HK-2 (cell line): Measurements from ENCODE around the gene TNS2.
A peak's percentile ranks its signal among the peaks of the same experiment; 100 is the strongest.

ENCODE experiments used
- DNase-seq: peaks from one replicate; pipeline ENCODE4 v3.0.0-alpha.2; 2018; ENCODE audit not compliant: unreplicated experiment

TNS2 gene

GRCh38 chr12:53067993-53068770 is 18.3 kb downstream of the TNS2 start:
- DNase-seq: no peak

GRCh38 chr12:53068811-53069585 is 19.1 kb downstream of the TNS2 start:
- DNase-seq: no peak

DNA sequence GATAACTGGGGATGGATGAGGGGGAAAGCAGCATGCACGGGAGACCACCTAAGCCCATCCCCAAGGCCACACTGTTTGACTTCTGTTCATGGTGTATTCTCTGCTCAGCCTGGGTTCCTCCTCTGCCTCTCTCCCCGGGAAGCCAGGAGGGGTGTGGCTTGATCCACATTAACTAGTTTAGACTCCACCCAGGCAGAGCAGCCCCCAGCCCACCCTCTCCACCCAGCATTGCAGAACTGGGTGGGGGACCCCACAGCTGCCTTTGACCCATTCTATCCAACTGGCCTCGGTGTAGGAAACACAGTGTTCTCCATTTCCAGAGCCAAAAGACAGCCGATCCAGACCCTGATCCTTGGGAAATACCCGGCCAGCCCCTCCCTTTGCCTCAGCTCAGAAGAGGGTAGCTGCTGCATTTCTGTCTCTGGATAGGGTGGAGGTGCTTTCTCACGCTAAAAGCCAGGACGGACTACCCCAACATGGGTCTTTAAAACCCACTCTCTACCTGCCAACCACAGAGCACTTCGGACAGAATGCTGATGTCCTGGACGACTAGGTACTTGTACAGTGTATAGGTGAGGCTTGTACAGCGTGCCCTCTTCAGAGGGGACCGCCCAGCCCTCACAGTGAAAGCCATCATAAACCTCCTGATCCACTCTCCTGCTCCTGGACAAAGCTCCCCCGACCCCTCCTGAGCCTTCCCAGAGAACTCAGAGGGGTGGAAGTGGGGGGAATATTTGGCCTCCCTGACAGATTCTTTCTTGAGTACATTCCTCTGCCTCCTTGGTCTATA is 20.0 kb downstream of the TNS2 start:
- DNase-seq: no peak

- DNase-seq: no peak
Measured at GRCh38 chr12:53070877-53071492, 21.1 kb downstream of the TNS2 start.

DNA sequence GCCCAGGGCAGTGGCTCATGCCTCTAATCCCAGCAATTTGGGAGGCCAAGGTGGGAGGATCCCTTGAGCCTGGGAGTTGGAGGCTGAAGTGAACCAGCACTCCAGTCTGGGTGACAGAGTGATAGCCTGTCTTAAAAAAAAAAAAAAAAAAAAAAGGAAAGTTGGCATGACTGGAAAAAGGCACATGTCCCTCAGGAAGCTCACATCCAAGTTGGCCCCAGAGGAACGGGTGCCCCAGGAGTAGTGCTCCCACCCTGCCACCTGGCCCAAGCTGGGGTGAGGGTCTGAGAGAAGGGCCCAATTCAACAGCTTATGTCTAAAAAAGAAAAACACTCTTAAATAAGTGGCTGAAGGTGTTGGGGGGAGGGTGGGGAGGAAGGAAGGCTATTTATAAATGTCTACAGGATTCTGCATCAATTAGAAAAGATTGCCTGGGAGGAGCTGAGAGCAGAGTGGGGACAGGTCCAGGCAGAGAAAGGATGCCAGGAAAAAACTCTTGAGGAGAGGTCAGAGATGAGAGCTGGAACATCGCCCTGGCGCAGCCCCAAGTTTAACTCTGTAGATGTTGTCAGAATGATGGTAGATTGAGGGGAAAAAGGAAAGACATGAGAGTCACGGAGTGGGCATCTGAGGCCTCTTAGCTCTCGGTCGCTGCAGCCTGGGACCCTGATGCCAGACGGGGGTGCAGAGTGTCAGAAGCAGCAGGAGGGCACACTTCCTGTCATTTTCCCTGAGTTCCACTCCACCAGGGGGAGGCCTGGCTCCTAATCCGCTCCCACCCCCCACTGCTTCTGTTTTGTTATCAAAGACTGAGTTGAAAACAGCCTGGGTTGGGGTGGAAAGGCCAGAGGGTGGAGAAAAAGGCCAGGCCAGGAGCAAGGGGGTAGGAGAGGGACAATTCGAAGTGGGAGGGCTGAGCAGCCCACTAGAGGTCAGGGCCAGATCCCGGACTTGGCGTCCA is 22.0 kb downstream of the TNS2 start:
- DNase-seq: no peak

DNA sequence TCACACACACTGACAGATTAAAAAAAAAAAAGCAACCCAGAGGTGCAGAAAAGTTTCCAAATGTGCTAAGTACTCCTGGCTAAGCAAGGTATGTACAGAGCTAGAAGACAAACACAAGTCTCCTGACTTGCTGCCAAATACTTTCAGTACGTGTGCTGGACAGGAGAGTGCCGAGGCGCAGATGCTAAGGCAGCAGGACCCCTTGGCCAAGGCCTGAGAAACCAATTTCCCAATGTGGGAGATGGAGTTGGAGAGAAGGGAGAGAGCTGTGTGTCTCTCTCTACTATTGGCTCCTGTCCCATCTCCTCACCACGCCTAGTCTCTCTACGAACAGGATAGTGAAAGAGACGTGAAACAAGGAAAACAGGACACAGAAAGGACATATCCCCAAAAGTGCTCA is 24.0 kb downstream of the TNS2 start:
- no peak for DNase-seq

- DNase-seq: no peak
Measured at GRCh38 chr12:53074283-53074998, 24.6 kb downstream of the TNS2 start.

- DNase-seq: no peak
Measured at GRCh38 chr12:53074999-53075370, 25.1 kb downstream of the TNS2 start.

- no peak for DNase-seq
Measured at GRCh38 chr12:53076461-53076860, 26.6 kb downstream of the TNS2 start.

DNA sequence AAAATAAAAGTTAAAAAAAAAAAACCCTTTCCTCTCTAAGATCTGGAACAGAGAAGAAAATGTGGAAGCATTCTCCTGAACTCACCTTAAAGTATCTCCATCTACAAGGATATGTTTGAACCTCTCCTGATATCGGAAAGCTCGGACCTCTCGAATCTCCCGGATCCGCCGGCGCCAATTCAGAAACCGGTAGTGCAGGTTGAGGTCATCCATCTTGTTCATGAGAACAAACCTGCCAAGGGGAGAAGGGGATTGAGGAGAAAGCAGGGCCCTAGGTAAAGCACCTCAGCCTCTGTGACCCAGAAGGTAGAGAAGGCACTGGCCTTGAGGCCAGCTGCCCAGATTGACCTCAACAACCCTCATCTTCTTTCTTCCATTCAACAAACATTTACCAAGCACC is 27.2 kb downstream of the TNS2 start:
- no peak for DNase-seq

- DNase-seq: no peak
Measured at GRCh38 chr12:53078425-53079225, 28.8 kb downstream of the TNS2 start.

- DNase-seq: peak; percentile 100
Measured at GRCh38 chr12:53079226-53080117, 29.6 kb downstream of the TNS2 start, which contains the start of gene SPRYD3. Gene SPRYD3, minus strand, starts transcription at chr12:53079390. Its CDS starts 57 bp downstream, at chr12:53079333.

DNA sequence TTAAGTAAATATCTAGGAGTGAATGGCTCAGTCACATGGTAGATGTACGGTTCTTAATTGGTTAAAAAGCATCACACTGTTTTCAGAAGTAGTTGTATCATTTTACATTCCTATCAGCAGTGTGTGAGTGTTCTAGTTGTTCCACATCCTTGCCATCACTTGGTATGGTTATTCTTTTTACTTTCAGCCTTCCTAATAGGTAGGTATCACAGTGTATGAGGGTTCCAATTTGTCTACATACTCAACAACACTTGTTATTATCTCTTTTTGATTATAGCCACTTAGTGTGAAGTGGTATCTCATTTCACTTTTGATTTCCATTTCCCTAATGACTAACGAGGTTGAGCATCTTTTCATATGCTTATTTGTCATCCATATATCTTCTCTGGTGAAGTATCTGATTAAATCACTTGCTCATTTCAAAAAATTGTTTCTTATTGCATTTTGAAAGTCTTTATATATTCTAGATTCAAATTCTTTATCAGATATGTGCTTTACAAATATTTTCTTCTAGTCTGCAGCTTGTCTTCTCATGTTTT is 32.8 kb downstream of the TNS2 start:
- no peak for DNase-seq

GRCh38 chr12:53086361-53086760 is 36.5 kb downstream of the TNS2 start:
- no peak for DNase-seq

DNA sequence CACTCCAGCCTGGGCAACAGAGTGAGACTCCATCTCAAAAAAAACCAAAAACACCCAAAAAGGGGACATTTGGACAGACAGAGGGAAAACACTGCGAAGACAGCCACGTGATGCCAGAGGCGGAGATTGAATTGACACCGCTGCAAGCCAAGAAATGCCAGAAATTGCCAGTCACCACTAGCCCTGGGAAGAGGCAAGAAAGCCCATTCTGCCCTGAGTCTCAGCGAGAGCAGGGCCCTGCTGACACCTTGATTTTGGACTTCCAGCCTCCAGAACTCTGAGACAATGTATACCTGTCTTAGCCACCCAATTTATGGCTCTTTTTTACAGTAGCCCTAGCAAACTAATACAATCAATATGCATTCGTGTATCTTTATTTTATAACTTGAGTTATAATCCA is 40.2 kb downstream of the TNS2 start:
- no peak for DNase-seq

GRCh38 chr12:53090554-53090953 is 40.7 kb downstream of the TNS2 start:
- no peak for DNase-seq

GRCh38 chr12:53091756-53092155 is 41.9 kb downstream of the TNS2 start:
- no peak for DNase-seq
